Breast epithelium (tissue), 3 donors: ENCODE data around the gene FAM228B.

ENCODE experiments used
- POLR2A ChIP-seq: fragments of 450-650 bp; IDR thresholded peaks from one replicate; pipeline ENCODE4 v1.6.1; 2016; ENCODE audit warnings: antibody characterized with exemption, mild to moderate bottlenecking, moderate library complexity
- TF ChIP-seq, protein P1 (sequence below), 3 donors: fragments of 450-650 bp; IDR thresholded peaks; one replicate each; pipeline ENCODE4 v1.5.1; 2016 to 2017; ENCODE audit warnings: antibody characterized with exemption in 3 of 3, mild to moderate bottlenecking in 3 of 3, moderate library complexity in 3 of 3

DNA sequence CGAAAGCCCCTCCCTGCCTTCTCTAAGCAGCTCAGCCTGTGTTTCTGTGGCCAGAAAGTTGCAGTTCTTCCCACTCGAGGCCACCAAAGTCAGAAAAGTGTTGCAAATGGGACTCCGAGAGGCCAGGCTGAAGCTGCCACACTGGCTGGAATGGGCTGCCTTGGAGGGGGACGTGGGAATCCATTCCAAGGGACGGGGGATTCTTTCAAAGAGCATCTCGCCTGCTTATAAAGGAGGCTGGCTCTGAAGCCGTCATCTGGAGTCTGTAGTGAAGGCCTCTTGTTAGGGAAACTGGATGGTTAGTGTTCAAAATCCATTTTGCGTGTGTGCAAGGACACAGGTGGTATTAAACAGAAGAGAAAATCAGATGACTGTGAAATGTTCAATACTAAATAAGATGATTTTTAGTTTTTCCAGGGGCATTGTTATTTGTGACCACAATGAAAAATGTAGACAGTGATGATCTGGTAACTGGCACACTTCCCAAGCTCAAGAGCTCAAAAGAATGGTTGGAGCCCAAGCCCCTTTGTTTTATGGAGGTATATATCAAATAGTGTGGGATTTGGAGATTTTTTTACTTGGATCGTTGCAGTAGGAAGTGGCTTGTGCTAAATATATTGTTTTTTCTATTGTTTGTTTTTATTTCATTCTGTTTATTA lies 782 bp downstream of the FAM228B start:
- TF ChIP-seq, protein P1, sequence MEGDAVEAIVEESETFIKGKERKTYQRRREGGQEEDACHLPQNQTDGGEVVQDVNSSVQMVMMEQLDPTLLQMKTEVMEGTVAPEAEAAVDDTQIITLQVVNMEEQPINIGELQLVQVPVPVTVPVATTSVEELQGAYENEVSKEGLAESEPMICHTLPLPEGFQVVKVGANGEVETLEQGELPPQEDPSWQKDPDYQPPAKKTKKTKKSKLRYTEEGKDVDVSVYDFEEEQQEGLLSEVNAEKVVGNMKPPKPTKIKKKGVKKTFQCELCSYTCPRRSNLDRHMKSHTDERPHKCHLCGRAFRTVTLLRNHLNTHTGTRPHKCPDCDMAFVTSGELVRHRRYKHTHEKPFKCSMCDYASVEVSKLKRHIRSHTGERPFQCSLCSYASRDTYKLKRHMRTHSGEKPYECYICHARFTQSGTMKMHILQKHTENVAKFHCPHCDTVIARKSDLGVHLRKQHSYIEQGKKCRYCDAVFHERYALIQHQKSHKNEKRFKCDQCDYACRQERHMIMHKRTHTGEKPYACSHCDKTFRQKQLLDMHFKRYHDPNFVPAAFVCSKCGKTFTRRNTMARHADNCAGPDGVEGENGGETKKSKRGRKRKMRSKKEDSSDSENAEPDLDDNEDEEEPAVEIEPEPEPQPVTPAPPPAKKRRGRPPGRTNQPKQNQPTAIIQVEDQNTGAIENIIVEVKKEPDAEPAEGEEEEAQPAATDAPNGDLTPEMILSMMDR (IDR thresholded peaks at IDR 0.05): no peak
- TF ChIP-seq POLR2A: no peak
